ENCODE measurements around the gene PTPN2. TPM values are rescaled to one million over a fixed set of nuclear protein-coding genes. Genes with fewer than 3 reads are reported as not detected.
A peak's percentile ranks its signal among the peaks of the same experiment; 100 is the strongest.

PTPN2 gene
- total RNA-seq, 1 donor from 2014 or later, result 11.0 TPM

DNA sequence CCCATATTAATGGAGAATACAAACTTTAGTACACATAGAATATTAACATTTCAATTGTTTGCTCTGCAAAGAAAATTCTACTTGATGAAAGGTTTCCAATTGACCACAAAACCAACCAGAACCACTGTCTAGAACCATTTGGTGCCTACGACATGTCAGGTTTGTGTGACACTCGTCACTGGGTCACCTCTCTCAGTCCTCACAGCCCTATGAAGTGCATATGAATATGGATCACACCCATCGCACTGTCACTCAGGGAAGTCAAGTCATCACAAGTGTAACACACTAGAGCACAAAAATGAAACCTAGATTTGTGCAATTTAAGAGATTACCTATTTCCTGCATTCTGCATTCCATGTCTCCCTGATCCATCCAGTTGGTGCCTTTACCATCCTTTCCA, 43.7 kb downstream of the PTPN2 start:
- peaks cover 14% of the 10 kb centered on the region for H3K4me1 ChIP-seq

DNA sequence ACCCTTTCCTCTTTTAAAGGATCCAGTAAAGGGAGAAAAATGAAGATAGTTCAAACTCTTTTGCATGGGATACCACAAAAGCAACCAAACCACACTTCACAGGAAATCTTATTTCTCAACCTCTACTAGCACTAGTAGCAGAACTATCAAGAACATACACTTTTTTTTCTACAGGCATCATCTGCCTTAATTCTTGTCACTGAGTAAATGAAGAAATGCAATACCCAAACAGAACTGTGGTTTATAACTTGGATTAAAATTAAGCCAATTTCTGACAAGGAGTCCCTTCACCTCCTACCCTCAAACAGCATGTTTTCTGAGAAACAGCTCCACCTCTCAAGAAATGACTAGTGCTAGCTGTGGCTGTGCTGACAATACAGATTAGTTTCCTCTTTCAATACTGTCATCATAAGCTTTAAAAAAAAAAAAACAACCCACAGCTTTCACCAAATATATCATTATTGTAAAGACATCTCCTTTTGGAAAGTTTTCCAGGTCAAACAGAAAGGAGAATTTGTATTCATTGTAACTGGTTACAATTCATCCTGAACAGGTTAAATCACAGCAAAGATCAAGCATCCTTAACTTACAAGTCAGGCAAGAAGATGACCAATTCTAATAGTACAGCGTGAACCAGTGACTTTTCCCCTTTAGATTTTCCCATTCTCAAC, 44.4 kb downstream of the PTPN2 start:
- peaks cover 11% of the 10 kb centered on the region for H3K36me3 ChIP-seq
- no peak for DNase-seq
- H3K9me3 ChIP-seq (replicated peaks), result no peaks in the 10 kb centered on the region
- intact Hi-C loops (cut with micrococcal nuclease), result no loop called here
- peak overlapping the region; percentile 37 for H3K27ac ChIP-seq (replicated peaks)
- H3K4me3 ChIP-seq, result no peak overlapping the region
- no peaks in the 10 kb centered on the region for H3K27me3 ChIP-seq (ENCODE audit: low read depth)
- peaks cover 14% of the 10 kb centered on the region for H3K4me1 ChIP-seq
- TF ChIP-seq, protein P1, sequence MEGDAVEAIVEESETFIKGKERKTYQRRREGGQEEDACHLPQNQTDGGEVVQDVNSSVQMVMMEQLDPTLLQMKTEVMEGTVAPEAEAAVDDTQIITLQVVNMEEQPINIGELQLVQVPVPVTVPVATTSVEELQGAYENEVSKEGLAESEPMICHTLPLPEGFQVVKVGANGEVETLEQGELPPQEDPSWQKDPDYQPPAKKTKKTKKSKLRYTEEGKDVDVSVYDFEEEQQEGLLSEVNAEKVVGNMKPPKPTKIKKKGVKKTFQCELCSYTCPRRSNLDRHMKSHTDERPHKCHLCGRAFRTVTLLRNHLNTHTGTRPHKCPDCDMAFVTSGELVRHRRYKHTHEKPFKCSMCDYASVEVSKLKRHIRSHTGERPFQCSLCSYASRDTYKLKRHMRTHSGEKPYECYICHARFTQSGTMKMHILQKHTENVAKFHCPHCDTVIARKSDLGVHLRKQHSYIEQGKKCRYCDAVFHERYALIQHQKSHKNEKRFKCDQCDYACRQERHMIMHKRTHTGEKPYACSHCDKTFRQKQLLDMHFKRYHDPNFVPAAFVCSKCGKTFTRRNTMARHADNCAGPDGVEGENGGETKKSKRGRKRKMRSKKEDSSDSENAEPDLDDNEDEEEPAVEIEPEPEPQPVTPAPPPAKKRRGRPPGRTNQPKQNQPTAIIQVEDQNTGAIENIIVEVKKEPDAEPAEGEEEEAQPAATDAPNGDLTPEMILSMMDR (IDR thresholded peaks at IDR 0.05; ENCODE audit: borderline replicate concordance), result no peak

More for the DNA sequence above, 43.7 kb downstream of the PTPN2 start:
- intact Hi-C loops (cut with micrococcal nuclease), result no loop called here
- no peak overlapping the region for H3K4me3 ChIP-seq
- H3K9me3 ChIP-seq (replicated peaks), result no peaks in the 10 kb centered on the region
- no peaks in the 10 kb centered on the region for H3K27me3 ChIP-seq (ENCODE audit: low read depth)
- DNase-seq, result no peak
- TF ChIP-seq, protein P1 (IDR thresholded peaks at IDR 0.05; ENCODE audit: borderline replicate concordance), result no peak
- peaks cover 6% of the 10 kb centered on the region for H3K36me3 ChIP-seq
- H3K27ac ChIP-seq (replicated peaks), result no peak overlapping the region

DNA sequence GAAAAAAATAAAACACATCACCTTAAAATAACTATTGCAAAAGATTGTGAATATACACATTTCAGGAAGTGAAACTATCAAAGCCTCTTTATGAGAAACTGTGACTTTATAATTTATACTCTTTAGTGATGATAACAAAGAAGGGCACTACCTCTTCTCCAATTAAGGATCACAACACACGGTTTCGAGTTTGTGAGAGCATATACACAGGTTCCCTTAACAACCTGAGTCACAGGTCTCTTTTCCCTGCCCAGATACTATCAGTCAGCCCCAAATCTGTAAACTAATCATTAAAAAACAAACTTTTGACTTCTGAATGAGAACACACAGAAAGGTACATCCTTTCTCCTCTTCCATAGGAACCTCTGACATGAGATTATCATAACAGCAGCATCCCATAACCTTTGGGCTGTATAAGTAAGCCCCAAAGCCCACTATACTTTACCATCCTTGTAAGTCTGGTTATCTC, 44.9 kb downstream of the PTPN2 start:
- Histone ChIP-seq H3K27me3 (ENCODE audit: low read depth) (no peaks in the 10 kb centered on the region), H3K4me3 (no peak overlapping the region), H3K27ac (replicated peaks) (peak overlapping the region; percentile 37), H3K4me1 (peaks cover 14% of the 10 kb centered on the region), H3K9me3 (replicated peaks) (no peaks in the 10 kb centered on the region), H3K36me3 (peaks cover 12% of the 10 kb centered on the region)
- intact Hi-C loops (cut with micrococcal nuclease), result no loop called here
- TF ChIP-seq, protein P1 (IDR thresholded peaks at IDR 0.05; ENCODE audit: borderline replicate concordance), result no peak
- DNase-seq, result no peak

DNA sequence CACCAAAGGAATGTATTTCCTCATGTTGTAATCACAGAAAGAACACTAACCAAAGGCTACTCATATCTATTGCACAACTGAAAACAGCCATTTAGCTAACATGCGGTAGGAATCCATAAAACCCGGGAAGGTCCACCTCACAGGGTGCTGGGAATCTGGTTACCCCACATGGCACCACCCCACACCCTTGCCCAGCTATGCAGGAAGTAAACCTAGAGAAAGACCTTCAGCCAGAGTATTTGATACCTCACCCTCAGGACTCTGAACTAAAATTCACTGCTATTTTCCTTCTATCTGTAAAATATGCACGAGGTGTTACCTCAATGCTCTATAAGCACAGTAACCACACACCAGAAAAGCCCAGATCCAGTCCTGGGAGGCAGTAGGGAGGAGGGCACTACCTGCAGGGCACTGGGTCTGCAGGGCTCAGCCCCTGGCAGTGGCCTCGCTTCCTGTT, 45.8 kb downstream of the PTPN2 start:
- intact Hi-C loops (cut with micrococcal nuclease), result no loop called here
- DNase-seq, result no peak
- H3K27me3 ChIP-seq (ENCODE audit: low read depth), result no peaks in the 10 kb centered on the region
- no peak overlapping the region for H3K4me3 ChIP-seq
- peaks cover 14% of the 10 kb centered on the region for H3K4me1 ChIP-seq
- H3K36me3 ChIP-seq, result peaks cover 21% of the 10 kb centered on the region
- H3K27ac ChIP-seq (replicated peaks), result peak overlapping the region; percentile 30
- TF ChIP-seq, protein P1 (IDR thresholded peaks at IDR 0.05; ENCODE audit: borderline replicate concordance), result no peak
- H3K9me3 ChIP-seq (replicated peaks), result no peaks in the 10 kb centered on the region

DNA sequence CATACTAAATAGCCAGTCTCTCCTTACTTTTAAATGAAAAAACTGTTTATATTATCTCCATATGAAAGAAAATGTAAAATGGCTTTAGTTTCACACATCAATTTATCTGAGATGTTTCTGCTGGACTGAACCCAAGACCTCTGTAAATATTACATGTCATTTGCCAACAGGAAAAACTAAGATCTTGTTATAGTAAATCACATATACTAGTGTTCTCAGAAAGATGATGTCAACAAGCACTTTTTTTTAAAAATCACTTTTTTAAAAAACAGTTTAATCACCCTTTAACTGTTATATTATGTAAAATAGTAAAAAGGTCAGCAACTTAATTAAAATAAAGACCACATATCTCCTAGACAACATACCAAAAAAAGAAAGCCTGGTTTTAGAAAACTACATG, 46.3 kb downstream of the PTPN2 start:
- Histone ChIP-seq H3K4me3 (no peak overlapping the region), H3K27me3 (ENCODE audit: low read depth) (no peaks in the 10 kb centered on the region), H3K36me3 (peaks cover 26% of the 10 kb centered on the region), H3K4me1 (peaks cover 14% of the 10 kb centered on the region), H3K27ac (replicated peaks) (peak overlapping the region; percentile 30), H3K9me3 (replicated peaks) (no peaks in the 10 kb centered on the region)
- no peak for DNase-seq
- TF ChIP-seq, protein P1 (IDR thresholded peaks at IDR 0.05; ENCODE audit: borderline replicate concordance), result no peak
- intact Hi-C loops (cut with micrococcal nuclease), result no loop called here
